HFF-Myc (cell line): ENCODE measurements around the gene ADAM33.

Source experiments
- DNase-seq: peaks from one replicate; pipeline ENCODE4 v3.0.0-alpha.2; 2011; ENCODE audit warnings: low read depth; ENCODE audit errors: extremely low read depth
- H3K4me3 ChIP-seq: replicated peaks from 2 replicates; pipeline ENCODE4 v1.5.1; 2011; ENCODE audit warnings: low read depth, mild to moderate bottlenecking, control low read depth, low read length
- CTCF ChIP-seq: IDR thresholded peaks from 2 replicates; pipeline ENCODE4 v1.5.1; 2012; ENCODE audit warnings: mild to moderate bottlenecking, low read depth, low read length, control low read depth; ENCODE audit errors: missing control alignments

ADAM33 gene

GRCh38 chr20:3647473-3647872, 34.3 kb downstream of the ADAM33 start:
- H3K4me3 ChIP-seq, result no peak overlapping the region
- no peak for TF ChIP-seq CTCF
- DNase-seq, result no peak

- no peak for TF ChIP-seq CTCF
- no peak overlapping the region for H3K4me3 ChIP-seq
- DNase-seq, result no peak
These were observed 35.2 kb downstream of the ADAM33 start for GRCh38 chr20:3646651-3647050.

GRCh38 chr20:3646067-3646440, 35.8 kb downstream of the ADAM33 start:
- no peak for TF ChIP-seq CTCF
- no peak for DNase-seq
- no peak overlapping the region for H3K4me3 ChIP-seq

- DNase-seq, result no peak
These were observed 36.3 kb downstream of the ADAM33 start for GRCh38 chr20:3645309-3646066.

GRCh38 chr20:3640259-3640658, 41.6 kb downstream of the ADAM33 start:
- H3K4me3 ChIP-seq, result no peak overlapping the region

More at GRCh38 chr20:3645309-3646066, 36.3 kb downstream of the ADAM33 start:
- no peak overlapping the region for H3K4me3 ChIP-seq
- no peak for TF ChIP-seq CTCF

GRCh38 chr20:3635346-3635745, 46.5 kb downstream of the ADAM33 start:
- no peak for TF ChIP-seq CTCF
- H3K4me3 ChIP-seq, result no peak overlapping the region
- DNase-seq, result no peak

More at GRCh38 chr20:3640259-3640658, 41.6 kb downstream of the ADAM33 start:
- DNase-seq, result no peak
- no peak for TF ChIP-seq CTCF

- DNase-seq, result no peak
- no peak for TF ChIP-seq CTCF
These were observed 47.8 kb downstream of the ADAM33 start for GRCh38 chr20:3633913-3634478.

More at GRCh38 chr20:3633913-3634478, 47.8 kb downstream of the ADAM33 start:
- no peak overlapping the region for H3K4me3 ChIP-seq
